HEK293T (cell line): Measurements from ENCODE around the gene GUCY1A1.

ENCODE experiments used
- CTCF ChIA-PET: fragments of 350-600 bp; formaldehyde crosslinking; extraction: SDS; loops from one replicate; lab custom pipeline; 2021; ENCODE audit warnings: antibody characterized with exemption, inconsistent platforms; lab: Yijun Ruan, JAX
- POLR2A ChIA-PET: fragments of 350-600 bp; formaldehyde crosslinking; extraction: SDS; loops from one replicate; lab custom pipeline; 2020; ENCODE audit warnings: antibody characterized with exemption, inconsistent platforms; lab: Yijun Ruan, JAX
- DNase-seq: peaks from one replicate; pipeline ENCODE4 v3.0.0; 2012; ENCODE audit warnings: mixed read lengths; ENCODE audit errors: extremely low spot score
- ARNT ChIP-seq: fragments of 450-650 bp; IDR thresholded peaks from 2 replicates; pipeline ENCODE4 v1.6.1; 2017; ENCODE audit warnings: mild to moderate bottlenecking
- BHLHE40 ChIP-seq: fragments of 450-650 bp; IDR thresholded peaks from 2 replicates; pipeline ENCODE4 v1.6.1; 2016; ENCODE audit warnings: mild to moderate bottlenecking, moderate library complexity, borderline replicate concordance
- CTBP1 ChIP-seq: fragments of 450-650 bp; IDR thresholded peaks from 2 replicates; pipeline ENCODE4 v1.6.1; 2016; ENCODE audit warnings: borderline replicate concordance
- ELF4 ChIP-seq: fragments of 450-650 bp; IDR thresholded peaks from 2 replicates; pipeline ENCODE4 v1.6.1; 2017; ENCODE audit warnings: antibody characterized with exemption
- FOXA1 ChIP-seq: fragments of 450-650 bp; IDR thresholded peaks from 2 replicates; pipeline ENCODE4 v1.6.1; 2016; ENCODE audit warnings: mild to moderate bottlenecking
- FOXK2 ChIP-seq: fragments of 450-650 bp; IDR thresholded peaks from 2 replicates; pipeline ENCODE4 v1.6.1; 2016; ENCODE audit warnings: mild to moderate bottlenecking
- FOXM1 ChIP-seq: fragments of 450-650 bp; IDR thresholded peaks from 2 replicates; pipeline ENCODE4 v1.6.1; 2017; ENCODE audit warnings: mild to moderate bottlenecking, borderline replicate concordance
- HDGF ChIP-seq: fragments of 450-650 bp; IDR thresholded peaks from 2 replicates; pipeline ENCODE4 v1.6.1; 2017; ENCODE audit warnings: antibody characterized with exemption, borderline replicate concordance
- L3MBTL2 ChIP-seq: fragments of 450-650 bp; conservative IDR thresholded peaks from 2 replicates; pipeline ENCODE4 v1.6.1; 2016; ENCODE audit warnings: mild to moderate bottlenecking
- LEF1 ChIP-seq: fragments of 450-650 bp; IDR thresholded peaks from 2 replicates; pipeline ENCODE4 v1.6.1; 2017; ENCODE audit warnings: mild to moderate bottlenecking, borderline replicate concordance
- NFRKB ChIP-seq: fragments of 450-650 bp; IDR thresholded peaks from 2 replicates; pipeline ENCODE4 v1.6.1; 2016; ENCODE audit warnings: mild to moderate bottlenecking, moderate library complexity
- PKNOX1 ChIP-seq: fragments of 450-650 bp; IDR thresholded peaks from 2 replicates; pipeline ENCODE4 v1.6.1; 2016
- SP1 ChIP-seq: fragments of 450-650 bp; IDR thresholded peaks from 2 replicates; pipeline ENCODE4 v1.6.1; 2017
- SUZ12 ChIP-seq: fragments of 450-650 bp; IDR thresholded peaks from 2 replicates; pipeline ENCODE4 v1.6.1; 2016; ENCODE audit warnings: mild to moderate bottlenecking
- TARDBP ChIP-seq: fragments of 450-650 bp; IDR thresholded peaks from 2 replicates; pipeline ENCODE4 v1.6.1; 2016
- ZNF384 ChIP-seq: fragments of 450-650 bp; IDR thresholded peaks from 2 replicates; pipeline ENCODE4 v1.6.1; 2016

Gene GUCY1A1

GRCh38 chr4:155704841-155705404 is 38.3 kb downstream of the GUCY1A1 start:
- CTCF ChIA-PET, result no interaction called here
- TF ChIP-seq CTBP1 (no peak), SP1 (no peak), FOXK2 (no peak), FOXM1 (no peak), ARNT (no peak), SUZ12 (no peak)
- DNase-seq, result no peak
- POLR2A ChIA-PET, result interaction anchor here (1.5 kb wide), 1 partner anchor 29 kb away, joined by 3 read pairs; no protein-coding TSS in a partner anchor

- ChIA-PET CTCF (no interaction called here), POLR2A (interaction anchor here (1.3 kb wide), 1 partner anchor 9 kb away, joined by 3 read pairs; no protein-coding TSS in a partner anchor)
- peak; percentile 21 for DNase-seq
- TF ChIP-seq PKNOX1 (peak; percentile 63), FOXA1 (no peak), BHLHE40 (no peak), ARNT (no peak), CTBP1 (0 out of 2 replicates have a peak, but pooled peaks have one; percentile 30), SP1 (no peak), SUZ12 (no peak), L3MBTL2 (no peak)
Observed at GRCh38 chr4:155705664-155706063, 39.0 kb downstream of the GUCY1A1 start.

GRCh38 chr4:155706147-155706546 is 39.5 kb downstream of the GUCY1A1 start:
- TF ChIP-seq NFRKB (no peak), FOXM1 (no peak), ELF4 (no peak), CTBP1 (no peak), SP1 (no peak), TARDBP (no peak), BHLHE40 (no peak), SUZ12 (no peak), LEF1 (no peak), HDGF (no peak), L3MBTL2 (no peak), ZNF384 (no peak), FOXK2 (no peak), PKNOX1 (no peak)
- no peak for DNase-seq
- CTCF ChIA-PET, result no interaction called here
- POLR2A ChIA-PET, result interaction anchor here (1.3 kb wide), 1 partner anchor 9 kb away, joined by 3 read pairs; no protein-coding TSS in a partner anchor

- ChIA-PET CTCF (no interaction called here), POLR2A (interaction anchor here (1.3 kb wide), 1 partner anchor 10 kb away, joined by 3 read pairs; no protein-coding TSS in a partner anchor)
Observed at GRCh38 chr4:155707251-155707650, 40.6 kb downstream of the GUCY1A1 start.

GRCh38 chr4:155708782-155709181 is 42.1 kb downstream of the GUCY1A1 start:
- no peak for TF ChIP-seq FOXM1
- ChIA-PET POLR2A (no interaction called here), CTCF (no interaction called here)
- no peak for DNase-seq

More at GRCh38 chr4:155707251-155707650, 40.6 kb downstream of the GUCY1A1 start:
- no peak for TF ChIP-seq CTBP1
- TF ChIP-seq FOXA1, result no peak
- no peak for TF ChIP-seq NFRKB
- no peak for TF ChIP-seq SUZ12
- TF ChIP-seq HDGF, result no peak
- TF ChIP-seq SP1, result no peak
- TF ChIP-seq ZNF384, result no peak
- TF ChIP-seq BHLHE40, result no peak
- no peak for TF ChIP-seq FOXK2
- DNase-seq, result no peak

GRCh38 chr4:155709918-155710317 is 43.3 kb downstream of the GUCY1A1 start:
- POLR2A ChIA-PET, result no interaction called here
- DNase-seq, result no peak
- CTCF ChIA-PET, result no interaction called here
- TF ChIP-seq L3MBTL2, result no peak
- no peak for TF ChIP-seq PKNOX1
- TF ChIP-seq ELF4, result no peak
- no peak for TF ChIP-seq NFRKB
- TF ChIP-seq LEF1, result no peak
- TF ChIP-seq FOXK2, result no peak
- no peak for TF ChIP-seq CTBP1
- TF ChIP-seq HDGF, result no peak
- TF ChIP-seq ZNF384, result no peak

- ChIA-PET CTCF (no interaction called here), POLR2A (no interaction called here)
- TF ChIP-seq L3MBTL2 (no peak), TARDBP (no peak), NFRKB (no peak), SP1 (no peak)
- DNase-seq, result no peak
Observed at GRCh38 chr4:155711556-155711955, 44.9 kb downstream of the GUCY1A1 start.
